Measurements from ENCODE around the gene SPNS2.

Gene SPNS2

DNA sequence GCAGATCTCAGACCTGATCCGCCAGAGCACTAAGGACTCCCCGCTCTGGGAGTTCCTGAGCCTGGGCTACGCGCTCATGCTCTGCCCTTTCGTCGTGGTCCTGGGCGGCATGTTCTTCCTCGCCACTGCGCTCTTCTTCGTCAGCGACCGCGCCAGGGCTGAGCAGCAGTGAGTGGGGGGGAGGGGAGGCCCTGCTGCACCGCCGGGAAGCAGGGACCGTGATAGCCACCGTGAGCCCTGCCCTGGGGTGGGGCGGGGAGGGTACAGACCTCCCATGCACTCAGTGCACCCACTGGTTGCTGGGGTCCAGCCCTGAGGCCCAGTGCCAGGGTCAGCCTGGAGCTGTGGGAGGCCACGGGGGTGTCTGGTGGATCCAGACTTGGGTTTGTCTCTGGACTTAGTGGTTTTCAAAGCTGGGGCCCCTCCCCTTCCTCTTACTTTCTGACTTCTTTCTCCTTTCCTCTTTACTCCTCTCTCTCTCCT, 37.6 kb downstream of the SPNS2 start:
- no peak for DNase-seq (ENCODE audit: low read depth in 1 of 2, low spot score in 1 of 2)

DNA sequence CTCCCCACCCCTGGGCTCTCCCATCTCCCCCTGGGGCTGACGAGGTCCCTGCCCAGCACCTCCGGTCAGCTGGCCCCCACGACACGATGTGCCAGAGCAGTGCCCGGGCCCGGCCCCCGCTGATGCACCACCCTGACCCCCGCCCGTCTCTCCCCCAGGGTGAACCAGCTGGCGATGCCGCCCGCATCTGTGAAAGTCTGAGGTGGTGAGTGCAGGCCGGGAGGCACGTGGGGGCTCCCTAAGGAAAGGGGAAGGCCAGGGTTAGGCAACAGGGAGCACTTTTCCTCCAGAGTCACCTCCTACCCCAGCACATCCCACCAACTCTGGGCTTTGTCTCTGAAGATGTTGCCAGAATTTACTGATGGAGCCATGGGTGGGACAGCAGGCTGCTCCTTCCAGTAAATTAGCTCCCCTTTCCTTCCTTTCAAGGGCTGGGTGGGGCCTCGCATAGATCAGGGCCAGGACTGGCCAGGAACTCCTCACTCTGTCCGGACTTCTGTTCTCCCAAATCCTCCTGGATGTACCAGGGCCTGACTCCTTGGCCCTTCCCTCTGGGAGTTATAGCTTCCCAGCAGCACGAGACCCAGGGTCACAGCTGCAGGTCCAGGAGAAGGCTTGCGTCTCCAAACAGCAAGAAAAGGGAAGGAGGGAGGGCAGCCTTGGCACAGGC, 38.2 kb downstream of the SPNS2 start:
- DNase-seq (ENCODE audit: low read depth in 1 of 2, low spot score in 1 of 2) = no peak

DNA sequence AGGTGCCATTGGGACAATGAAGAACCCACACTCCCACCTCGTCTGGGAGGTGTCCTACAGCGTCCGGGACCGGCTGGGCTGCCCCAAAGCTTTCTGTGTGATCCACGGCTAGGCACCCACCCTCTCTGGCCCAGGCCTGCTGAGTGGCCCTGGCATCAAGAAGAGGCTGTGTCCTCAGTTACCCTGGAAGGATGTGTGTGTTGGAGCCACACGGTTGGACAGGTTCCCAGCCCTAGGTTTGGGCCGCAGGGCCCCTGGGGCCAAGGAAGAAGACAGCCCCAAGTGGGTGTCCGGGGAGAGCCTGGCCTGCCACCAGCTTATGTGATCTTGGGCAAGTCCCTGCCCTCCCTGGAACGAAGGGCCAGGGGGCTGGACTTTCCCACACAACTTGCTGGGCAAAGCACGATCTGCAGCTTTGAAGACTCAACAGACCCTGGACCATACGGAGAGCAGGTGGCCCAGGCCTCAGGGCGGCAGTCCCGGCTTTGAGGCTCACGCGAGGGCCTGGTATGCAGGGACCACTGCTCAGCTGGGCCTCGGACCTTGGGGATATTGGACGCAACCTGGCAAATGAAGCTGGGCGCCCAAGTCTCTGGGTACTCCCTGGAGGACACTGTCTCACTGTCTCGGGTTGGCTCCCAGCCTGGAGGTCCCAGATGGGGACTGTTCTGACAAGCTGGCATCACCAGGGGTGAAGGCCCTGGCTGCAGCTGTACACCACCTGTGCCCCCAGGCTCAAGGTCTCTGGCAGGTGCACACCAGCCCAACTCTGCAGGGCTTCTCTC, 39.0 kb downstream of the SPNS2 start:
- DNase-seq (ENCODE audit: low read depth in 1 of 2, low spot score in 1 of 2) = no peak

DNA sequence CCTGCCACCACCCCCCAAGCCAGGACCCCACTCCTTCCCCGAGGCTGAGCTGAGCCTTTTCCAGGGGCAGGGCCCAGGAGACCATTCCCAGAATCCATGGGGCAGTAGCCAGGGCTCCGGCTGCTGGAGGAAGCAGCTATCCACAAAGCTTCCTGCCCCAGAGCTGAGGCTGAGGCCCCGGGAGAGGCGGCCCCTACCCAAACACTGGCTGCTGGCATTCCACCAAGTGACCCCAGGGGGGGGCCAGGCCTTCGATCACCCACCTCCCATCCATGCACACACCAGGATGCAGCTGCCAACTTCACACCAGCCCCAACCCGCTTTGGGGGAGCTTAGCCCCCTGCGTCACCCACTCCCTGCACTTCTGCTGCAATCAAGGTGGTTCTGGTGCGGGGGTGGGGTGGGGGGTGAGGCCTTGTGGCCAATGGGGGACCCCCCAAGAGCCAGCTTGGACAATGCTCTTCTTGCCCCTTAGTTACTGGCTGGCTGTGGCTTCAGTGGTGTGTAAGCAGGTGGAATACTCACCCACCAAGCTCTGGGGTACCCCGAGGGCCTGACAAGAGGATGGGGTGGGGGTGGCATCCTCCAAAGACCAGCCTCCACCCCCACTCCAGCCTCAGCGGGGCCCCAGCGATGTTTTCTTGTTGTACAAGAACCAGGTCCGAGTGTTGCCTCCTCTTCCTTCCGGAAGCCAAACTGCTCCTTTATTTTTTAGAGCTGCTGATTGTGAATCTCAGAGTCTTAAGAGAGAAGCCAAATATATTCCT, 39.7 kb downstream of the SPNS2 start:
- DNase-seq (ENCODE audit: low read depth in 1 of 2, low spot score in 1 of 2) = no peak

DNA sequence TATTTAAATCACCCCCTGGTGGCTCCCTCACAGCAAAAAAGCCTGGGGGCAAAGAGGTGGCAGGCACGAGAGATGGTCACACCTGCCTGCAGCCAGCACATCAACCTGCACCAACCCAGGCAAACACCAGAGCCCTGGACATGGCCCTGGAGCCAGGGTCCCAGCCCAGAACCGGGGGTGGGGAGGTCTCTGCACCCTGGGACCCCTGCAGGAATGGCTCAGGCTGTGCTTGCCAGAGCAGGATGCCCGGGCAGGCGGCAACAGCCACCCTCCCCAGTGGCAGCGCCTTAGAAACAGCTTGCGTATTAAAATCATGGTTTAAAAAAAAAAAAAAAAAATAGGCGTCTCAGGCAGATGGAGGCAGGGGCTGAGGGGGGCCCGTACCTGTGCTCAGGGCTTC, 40.3 kb downstream of the SPNS2 start:
- DNase-seq (ENCODE audit: low read depth in 1 of 2, low spot score in 1 of 2) = no peak

DNA sequence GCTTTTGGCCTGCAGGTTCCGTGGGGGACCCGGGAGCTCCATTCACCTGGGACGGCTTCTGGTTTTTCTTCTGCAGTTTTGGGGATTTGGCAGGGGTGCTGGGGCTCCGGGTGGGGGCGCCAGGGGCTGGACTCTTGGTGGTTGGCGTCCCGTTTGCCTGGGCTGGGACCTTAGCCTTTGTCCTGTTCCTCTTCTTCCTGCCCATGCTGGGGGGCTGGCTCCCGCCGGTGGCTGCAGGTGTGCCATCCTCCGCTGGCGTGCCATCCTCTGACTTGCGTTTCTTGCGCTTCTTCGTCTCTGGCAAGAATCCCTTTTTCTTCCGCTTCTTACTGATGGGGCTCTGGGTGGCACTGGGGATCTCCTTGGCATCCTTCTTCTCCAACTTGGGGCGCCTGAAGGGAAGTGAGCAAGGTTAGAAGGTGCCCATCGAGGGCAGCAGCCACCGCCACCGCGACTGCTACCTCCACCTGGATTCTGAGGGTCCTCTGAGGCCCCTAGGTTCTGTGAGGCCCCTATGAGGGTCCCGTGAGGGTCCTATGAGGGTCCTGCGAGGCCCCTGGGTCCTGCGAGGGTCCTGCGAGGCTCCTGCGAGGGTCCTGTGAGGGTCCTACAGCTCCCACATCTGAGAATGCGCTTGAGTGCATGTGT, 41.0 kb downstream of the SPNS2 start:
- DNase-seq (ENCODE audit: low read depth in 1 of 2, low spot score in 1 of 2) = no peak

DNA sequence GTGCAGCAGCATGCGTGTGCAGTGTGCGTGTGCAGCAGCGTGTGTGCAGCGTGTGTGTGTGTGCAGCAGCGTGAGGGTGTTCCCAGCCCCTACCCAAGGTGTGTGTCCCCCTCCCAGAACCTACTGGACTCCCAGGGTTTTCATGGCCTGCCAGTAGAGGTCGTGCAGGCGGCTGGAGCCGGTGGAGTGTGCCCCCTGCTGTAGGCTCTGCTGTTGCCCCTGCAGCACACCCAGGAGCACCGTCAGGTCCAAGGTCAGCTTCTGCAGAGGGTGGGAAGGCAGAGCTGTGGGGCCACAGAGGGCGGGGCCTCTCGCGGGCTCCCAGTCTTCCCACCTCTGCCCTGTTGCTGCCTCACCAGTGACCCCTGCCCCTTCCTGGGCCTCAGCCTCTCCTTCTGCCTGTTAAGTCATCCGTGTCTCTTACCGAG, 41.6 kb downstream of the SPNS2 start:
- no peak for DNase-seq (ENCODE audit: low read depth in 1 of 2, low spot score in 1 of 2)

DNA sequence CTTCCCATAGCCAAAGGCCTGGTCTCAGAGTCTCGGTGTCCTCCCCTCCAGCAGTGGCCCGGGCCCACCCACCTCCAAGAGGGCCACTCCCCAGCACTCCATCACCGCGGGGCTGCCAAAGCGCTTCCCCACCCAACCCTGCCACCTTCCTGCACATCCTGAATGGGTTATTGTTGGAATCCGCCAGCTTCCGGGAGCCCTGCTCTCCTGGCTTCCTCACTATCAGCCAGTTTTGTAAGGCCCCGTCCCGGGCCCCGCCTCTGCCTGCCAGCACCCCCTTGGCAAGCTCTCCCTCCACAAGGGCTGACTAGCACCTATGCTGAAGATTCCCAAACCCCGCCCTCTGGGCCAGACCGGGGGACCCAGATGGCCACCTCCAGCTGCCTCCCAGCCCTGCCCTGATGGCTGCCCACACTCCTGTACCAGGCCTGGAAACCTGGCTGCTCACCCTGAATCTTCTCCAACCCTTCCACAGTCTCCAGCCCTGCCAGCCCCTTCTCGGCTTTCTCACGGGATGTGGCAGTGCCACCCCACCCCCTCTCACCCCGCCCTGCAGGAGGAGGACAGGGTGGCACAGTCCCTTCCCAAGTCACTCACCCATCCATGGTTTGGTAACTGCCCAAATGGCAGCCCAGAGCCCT, 42.1 kb downstream of the SPNS2 start:
- DNase-seq (ENCODE audit: low read depth in 1 of 2, low spot score in 1 of 2) = no peak

DNA sequence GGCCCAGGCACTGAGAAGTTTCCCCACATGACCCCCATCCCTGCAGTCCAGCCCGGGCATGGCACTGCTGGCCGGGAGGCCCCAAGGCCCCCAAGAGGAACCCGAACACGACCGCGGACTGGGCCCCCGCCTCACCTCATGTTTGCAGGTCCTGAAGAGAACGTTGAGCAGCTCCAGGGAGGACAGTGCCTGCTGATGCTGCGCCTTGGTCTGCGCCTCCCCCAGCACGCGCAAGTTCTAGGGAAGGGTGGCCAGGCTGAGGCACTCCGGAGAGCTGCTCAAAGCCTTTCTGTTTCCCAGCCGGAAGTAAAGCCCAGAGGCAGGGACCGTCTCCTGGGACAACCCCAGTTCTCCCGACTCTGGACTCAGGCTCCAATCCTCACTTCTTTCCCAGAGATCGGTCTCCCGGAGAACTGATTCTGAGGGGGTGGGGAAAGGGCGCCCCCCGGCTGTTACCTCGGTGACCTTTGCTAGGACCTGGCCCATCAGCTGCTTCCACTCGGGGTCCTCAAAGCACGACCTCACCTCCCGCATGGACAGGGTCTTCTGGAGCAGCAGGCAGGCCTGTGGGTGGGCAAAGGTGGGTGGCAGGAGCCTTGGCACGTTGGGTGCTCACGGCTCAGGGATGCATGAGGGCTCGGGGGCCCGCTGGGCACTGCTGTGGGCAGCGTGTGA, 42.8 kb downstream of the SPNS2 start:
- no peak for DNase-seq (ENCODE audit: low read depth in 1 of 2, low spot score in 1 of 2)

DNA sequence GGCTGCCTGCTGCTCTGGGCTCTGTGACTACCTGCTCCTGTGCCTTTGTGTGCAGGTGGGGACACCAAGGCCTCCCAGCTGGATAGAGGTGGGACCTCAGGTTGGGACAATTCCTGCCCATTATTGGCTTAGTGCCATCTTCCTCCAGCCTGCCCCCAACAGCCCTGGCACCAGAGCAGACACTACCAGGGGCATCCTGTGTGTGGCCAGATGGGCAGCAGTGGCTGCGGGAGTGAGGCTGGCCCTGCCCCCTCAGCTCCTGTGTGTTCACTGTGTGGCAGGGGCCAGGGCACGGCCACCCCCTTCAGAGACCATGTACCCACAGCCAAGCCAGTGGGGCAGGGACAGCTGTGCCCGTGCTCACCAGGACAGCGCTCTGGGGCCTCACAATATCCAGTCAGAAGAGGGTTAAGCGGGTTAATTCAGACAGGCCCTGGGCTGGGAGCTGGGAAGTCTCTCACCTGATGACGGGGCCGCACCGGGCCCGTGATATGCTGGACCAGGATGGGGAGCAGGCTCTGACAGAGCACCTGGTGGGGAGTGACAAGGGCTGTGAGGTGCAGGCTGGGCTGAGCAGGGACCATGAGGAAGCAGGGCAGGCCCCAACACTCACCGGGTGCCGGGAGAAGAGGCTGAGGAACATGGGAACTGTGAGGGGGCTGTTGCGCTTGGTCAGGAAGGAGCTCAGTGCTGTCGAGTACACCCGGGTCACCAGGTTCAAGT, 43.5 kb downstream of the SPNS2 start:
- DNase-seq (ENCODE audit: low read depth in 1 of 2, low spot score in 1 of 2) = no peak

DNA sequence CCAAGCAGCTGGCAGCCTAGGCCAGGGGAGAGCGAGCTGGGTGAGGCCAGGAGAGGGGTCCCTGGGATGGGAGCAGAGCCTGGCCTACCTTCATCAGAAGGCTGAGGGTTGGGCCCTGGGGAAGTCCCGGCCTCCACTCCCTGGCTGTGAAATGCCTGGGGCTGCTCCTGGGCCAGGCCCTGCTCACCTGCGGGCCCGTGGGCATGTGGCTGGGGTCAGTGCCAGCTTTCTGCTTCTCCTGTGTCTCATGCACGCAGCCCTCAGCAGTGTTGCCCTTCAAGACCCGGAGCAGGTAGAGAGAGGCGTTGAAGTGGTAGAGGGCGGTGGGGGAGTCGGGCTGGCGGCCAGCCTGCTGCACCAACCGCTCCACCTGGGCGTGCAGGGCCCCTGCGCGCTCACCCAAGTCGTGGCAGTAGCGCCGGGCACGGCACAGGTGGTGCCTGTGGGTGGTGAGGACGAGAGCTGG, 44.1 kb downstream of the SPNS2 start:
- no peak for DNase-seq (ENCODE audit: low read depth in 1 of 2, low spot score in 1 of 2)

DNA sequence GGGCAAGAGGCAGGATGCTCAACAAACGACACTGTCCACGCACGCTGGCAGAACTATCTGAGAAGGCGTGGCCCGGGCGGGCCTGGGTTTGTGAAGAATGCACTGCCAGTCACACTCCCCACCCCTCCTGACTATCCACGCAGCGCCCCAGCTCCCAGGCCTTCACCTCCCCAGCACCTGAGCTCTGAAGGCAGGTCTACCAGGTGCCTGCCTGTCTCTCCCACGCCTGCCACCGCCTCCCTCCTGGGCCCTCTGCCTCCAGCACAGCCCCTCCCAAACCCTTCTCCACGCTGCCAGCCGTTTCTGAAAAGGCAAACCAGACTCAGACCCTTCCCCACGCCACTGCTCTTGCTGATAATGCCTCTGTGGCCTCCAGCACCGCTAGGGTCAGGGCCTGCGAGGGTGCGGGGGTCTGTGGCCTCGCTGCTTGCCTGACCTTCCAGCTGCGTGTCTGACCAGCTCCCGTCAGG, 44.9 kb downstream of the SPNS2 start:
- no peak for DNase-seq (ENCODE audit: low read depth in 1 of 2, low spot score in 1 of 2)

DNA sequence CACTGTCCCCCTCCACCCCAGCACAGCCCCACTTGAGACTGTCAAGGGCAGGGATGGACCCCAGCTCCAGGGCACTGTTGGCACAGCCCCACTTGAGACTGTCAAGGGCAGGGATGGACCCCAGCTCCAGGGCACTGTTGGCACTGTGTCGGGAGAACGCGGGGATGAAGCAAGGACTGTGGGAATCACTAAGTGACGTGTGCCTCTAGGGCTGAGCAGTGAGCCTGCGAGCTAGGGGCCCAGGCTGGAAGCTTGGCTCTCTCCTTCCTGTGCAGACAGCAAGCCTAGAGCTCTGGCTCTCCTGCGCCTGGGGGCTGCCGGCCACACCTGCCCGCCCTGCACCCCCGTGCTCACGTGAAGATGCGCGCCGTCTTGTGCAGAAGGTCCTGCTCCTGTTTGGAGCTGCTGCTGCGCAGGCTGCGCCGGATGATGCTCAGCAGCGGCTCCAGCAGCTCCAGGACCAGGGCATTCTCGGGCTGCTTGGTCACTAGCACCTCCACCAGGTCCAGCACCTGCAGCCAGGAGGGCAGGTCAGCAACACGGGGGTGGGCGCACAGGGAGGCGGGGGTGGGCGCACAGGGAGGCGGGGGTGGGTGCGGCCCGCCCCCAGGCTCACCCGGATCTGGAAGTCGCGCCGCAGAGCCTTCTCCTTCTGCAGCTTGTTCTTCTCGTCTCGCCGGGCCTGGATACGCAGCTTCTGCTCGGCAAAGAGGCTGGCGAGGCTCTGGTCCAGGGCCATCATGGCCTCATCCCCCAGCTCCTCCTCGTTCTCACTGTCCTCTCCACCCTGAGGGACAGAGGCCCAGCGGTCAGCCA, 45.7 kb downstream of the SPNS2 start:
- DNase-seq (ENCODE audit: low read depth in 1 of 2, low spot score in 1 of 2) = no peak

DNA sequence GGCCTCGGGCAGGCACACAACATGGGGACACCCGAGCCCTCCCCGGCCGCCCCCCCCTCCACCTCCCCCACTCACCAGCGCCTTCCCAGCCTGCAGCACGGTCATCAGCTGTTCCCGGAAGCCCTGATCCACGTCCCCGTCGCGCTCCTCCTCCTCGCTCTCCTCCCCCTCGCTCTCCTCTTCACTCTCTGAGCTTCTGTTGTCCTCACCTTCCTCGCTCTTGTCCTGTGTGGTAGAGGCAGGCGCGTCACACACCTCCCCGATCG, 46.2 kb downstream of the SPNS2 start:
- DNase-seq (ENCODE audit: low read depth in 1 of 2, low spot score in 1 of 2) = no peak

DNA sequence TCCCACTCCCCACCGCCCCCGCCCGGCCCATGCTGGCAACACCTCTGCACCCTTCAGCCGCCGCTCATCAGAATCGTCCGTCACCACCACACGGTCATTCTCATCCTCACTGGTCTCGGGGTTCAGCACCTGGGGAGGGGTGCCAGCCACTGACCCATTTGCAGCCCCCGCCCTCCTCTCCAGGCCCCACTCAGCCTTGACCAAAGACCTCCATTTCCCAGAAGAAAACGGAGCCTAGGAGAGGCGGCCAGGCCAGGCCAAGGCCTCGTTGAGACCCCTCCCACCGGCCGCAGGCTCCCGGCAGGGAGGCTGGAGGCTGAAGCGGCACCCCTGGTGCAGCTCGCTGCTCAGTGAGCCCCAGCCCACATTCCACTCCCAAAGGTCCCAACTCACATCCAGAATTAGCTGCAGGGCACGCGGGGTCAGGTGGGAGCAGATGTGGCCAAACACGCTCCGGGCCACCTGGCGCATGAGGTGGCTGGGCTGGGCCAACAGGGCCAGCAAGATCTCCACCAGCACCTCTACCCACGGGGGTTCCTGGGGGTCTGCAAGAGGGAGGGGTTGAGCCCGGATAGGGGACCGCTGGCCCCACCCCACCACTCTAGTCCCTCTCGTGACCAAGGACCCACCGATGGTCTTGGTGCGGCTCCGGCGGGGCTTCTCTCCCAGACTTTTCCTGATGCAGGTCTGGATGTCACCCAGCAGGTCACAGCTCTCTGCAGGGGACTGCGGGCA, 46.7 kb downstream of the SPNS2 start:
- DNase-seq (ENCODE audit: low read depth in 1 of 2, low spot score in 1 of 2) = no peak

DNA sequence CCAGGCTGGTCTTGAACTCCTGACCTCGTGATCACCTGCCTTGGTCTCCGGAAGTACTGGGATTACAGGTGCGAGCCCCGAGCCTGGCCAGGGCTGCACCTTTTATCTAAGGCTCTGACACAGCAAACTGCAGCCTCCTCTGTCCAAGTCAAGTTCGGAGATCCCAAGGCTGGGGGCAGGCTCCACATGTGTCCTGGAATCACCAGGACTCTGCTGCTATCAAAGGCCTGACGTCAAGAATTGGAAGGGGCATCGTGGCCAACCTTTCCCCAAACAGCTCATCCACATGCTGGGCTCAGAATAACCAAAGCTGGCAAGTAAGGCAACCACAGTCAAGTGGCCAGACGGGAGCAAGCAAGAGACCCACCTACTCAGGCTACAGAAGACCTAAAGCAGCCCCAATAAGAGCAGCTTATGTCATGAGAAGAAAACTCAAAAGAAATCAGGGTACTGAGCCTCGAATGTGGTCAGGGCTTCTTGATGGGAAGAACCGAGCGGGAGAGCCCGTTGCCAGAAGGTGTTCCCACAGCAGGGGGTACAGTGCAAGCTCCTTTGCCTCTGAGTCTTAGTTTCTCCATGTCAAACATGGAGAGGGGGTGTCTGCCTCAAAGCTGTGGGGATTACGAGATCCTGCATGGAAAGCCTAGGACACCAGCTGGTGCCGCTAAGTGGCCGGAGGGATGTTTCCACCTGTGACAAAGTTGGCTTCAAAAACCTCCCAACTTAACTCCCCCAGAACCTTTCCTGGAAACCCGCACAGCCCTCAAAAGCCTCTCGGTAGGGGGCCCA, 48.6 kb downstream of the SPNS2 start:
- no peak for DNase-seq (ENCODE audit: low read depth in 1 of 2, low spot score in 1 of 2)

DNA sequence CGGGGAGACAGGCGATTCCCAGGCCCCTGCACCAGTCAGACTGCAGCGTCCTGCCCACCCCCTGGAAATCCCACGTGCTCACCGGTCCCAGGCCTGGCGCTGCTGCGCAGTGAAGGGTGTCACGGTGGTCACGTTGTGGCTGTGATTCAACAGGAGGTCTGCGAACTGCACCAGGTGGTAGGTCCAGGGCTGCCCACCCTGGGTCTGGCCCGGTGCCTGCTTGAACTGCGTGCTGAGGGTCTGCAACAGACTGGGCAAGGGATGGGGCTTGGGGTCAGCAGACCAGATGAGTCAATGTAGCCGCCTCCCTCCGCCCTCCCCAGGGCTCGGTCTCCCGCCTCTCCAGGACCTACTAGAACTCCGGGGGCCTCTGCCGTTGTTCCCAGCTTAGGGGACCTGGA, 49.4 kb downstream of the SPNS2 start:
- DNase-seq (ENCODE audit: low read depth in 1 of 2, low spot score in 1 of 2) = no peak
